GM12892 (cell line): ENCODE results near the gene HDAC4.

ENCODE experiments used
- POLR2A ChIP-seq: IDR thresholded peaks from 2 replicates; pipeline ENCODE4 v1.6.1; 2011; ENCODE audit warnings: low read depth, low read length, control low read depth
- POLR2AphosphoS5 ChIP-seq: IDR thresholded peaks from 2 replicates; pipeline ENCODE4 v1.6.1; 2011; ENCODE audit warnings: low read depth, low read length, control low read depth

DNA sequence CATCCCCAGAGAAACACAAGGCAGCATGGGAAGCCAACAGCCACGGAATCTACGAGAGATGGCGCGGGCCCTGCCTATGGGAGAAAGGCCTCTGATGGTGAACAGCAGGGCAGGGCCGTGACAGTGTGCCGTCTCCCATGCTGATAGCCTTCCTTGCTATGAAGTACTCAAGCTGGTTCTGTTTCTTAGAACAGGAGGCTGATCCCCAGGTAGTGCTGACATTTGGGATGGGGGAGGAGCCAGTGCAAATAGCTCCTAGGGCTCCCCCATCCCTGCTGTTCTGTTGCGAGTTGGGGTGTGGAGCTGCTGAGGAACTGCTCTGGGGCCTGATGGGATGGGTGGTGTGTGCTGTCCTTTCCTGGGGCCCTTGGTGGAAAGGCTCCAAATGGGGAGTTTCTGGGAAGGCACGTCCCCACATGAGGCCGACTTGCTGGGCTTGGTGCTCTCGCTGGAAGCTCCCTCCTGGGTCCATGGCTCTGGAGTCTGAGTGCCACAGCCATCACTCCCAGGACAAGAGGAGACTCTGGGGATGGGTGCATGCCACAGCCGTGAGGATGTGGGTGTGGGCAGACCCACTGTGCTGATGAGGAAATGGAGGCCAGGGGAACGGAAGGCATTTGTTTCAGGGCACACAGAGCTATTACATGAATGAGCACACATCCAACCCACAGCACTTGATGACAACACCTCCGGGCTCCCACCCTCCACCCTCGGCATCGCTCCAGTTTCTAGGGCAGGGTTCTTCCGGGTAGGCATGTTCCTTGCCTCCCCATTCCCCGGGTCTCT is 246.8 kb downstream of the HDAC4 start:
- TF ChIP-seq POLR2A (no peak), POLR2AphosphoS5 (no peak)
